Body of pancreas (tissue), 4 donors: ENCODE measurements around the gene NACC2.

Experiments used
- CTCF ChIP-seq, 7 experiments: fragments of 450-650 bp in 4 of 7; fragments of 200-600 bp in 3 of 7; sonication (generic) in 3 of 7; IDR thresholded peaks; one replicate each; pipeline ENCODE4 v1.5.1; 2016 to 2019; ENCODE audit warnings: antibody characterized with exemption in 7 of 7
- POLR2A ChIP-seq, 3 donors: fragments of 450-650 bp; IDR thresholded peaks; one replicate each; pipeline ENCODE4 v1.6.1; 2016; ENCODE audit warnings: antibody characterized with exemption in 3 of 3, mild to moderate bottlenecking in 2 of 3

- TF ChIP-seq CTCF (IDR thresholded peaks at IDR 0.05) (no peak), POLR2A (IDR thresholded peaks at IDR 0.05) (no peak)
These were observed 7.2 kb downstream of the NACC2 start for GRCh38 chr9:136087741-136088480.
